OCI-LY1 (cell line): ENCODE data around the gene ZBTB20.

Source experiments
- H2AFZ ChIP-seq: fragments of 200-600 bp; sonication (generic), shearing (Covaris generic); 2 replicates; pipeline ENCODE4 v1.6.0; 2014; ENCODE audit warnings: antibody characterized with exemption, mild to moderate bottlenecking, low read length
- H3F3A ChIP-seq: fragments of 200-600 bp; sonication (generic), shearing (Covaris generic); 2 replicates; pipeline ENCODE4 v1.6.0; 2014; ENCODE audit warnings: mild to moderate bottlenecking, antibody characterized with exemption, low read length, moderate library complexity; ENCODE audit not compliant: insufficient read depth
- H3K27ac ChIP-seq: fragments of 200-600 bp; sonication (generic); 2 replicates; pipeline ENCODE4 v1.5.1; 2014; ENCODE audit warnings: low read length, mixed run types, mild to moderate bottlenecking, low read depth; ENCODE audit not compliant: poor library complexity, severe bottlenecking
- H3K27me3 ChIP-seq: fragments of 200-600 bp; sonication (generic); 2 replicates; pipeline ENCODE4 v1.6.0; 2014; ENCODE audit warnings: antibody characterized with exemption, mild to moderate bottlenecking, low read length, moderate library complexity; ENCODE audit not compliant: insufficient read depth
- H3K36me3 ChIP-seq: fragments of 200-600 bp; sonication (generic); 2 replicates; pipeline ENCODE4 v1.6.1; 2014; ENCODE audit warnings: mild to moderate bottlenecking, antibody characterized with exemption, low read length, moderate library complexity, mixed read lengths; ENCODE audit not compliant: insufficient read depth
- H3K4me1 ChIP-seq: fragments of 200-600 bp; sonication (generic); 2 replicates; pipeline ENCODE4 v1.5.1; 2014; ENCODE audit warnings: mild to moderate bottlenecking, low read length, moderate library complexity; ENCODE audit not compliant: insufficient read depth, severe bottlenecking
- H3K4me2 ChIP-seq: fragments of 200-600 bp; sonication (generic), shearing (Covaris generic); 2 replicates; pipeline ENCODE4 v1.6.1; 2014; ENCODE audit warnings: low read length
- H3K4me3 ChIP-seq: fragments of 200-600 bp; sonication (generic); 2 replicates; pipeline ENCODE4 v1.5.1; 2014; ENCODE audit warnings: low read length, low read depth, mild to moderate bottlenecking, mixed read lengths; ENCODE audit not compliant: poor library complexity, severe bottlenecking
- H3K79me2 ChIP-seq: fragments of 200-600 bp; shearing (Covaris generic); 2 replicates; pipeline ENCODE4 v1.6.1; 2016; ENCODE audit warnings: mixed run types, low read length, mixed read lengths; ENCODE audit not compliant: insufficient read depth
- H3K9ac ChIP-seq: fragments of 200-600 bp; sonication (generic), shearing (Covaris generic); 2 replicates; pipeline ENCODE4 v1.6.1; 2014; ENCODE audit warnings: mild to moderate bottlenecking, low read length, mixed read lengths
- H3K9me2 ChIP-seq: fragments of 200-600 bp; sonication (generic), shearing (Covaris generic); 2 replicates; pipeline ENCODE4 v1.6.1; 2014; ENCODE audit warnings: low read depth, mild to moderate bottlenecking, low read length, mixed read lengths
- H3K9me3 ChIP-seq: fragments of 200-600 bp; shearing (Covaris generic); 2 replicates; pipeline ENCODE4 v1.6.1; 2014; ENCODE audit warnings: low read length, mixed read lengths
- H4K20me1 ChIP-seq: fragments of 200-600 bp; sonication (generic), shearing (Covaris generic); 2 replicates; pipeline ENCODE4 v1.6.0; 2016; ENCODE audit warnings: mild to moderate bottlenecking, low read length; ENCODE audit not compliant: insufficient read depth
- CTCF ChIP-seq: fragments of 200-600 bp; sonication (generic), shearing (Covaris generic); IDR thresholded peaks from 2 replicates; pipeline ENCODE4 v1.5.1; 2017; ENCODE audit warnings: mild to moderate bottlenecking, antibody characterized with exemption, low read length, moderate library complexity, mixed read lengths
- EZH2 ChIP-seq: fragments of 200-600 bp; sonication (generic), shearing (Covaris generic); IDR thresholded peaks from 2 replicates; pipeline ENCODE4 v1.8.0; 2017; ENCODE audit warnings: borderline replicate concordance, mixed run types, mild to moderate bottlenecking, antibody characterized with exemption, low read length, moderate library complexity, mixed read lengths

Gene ZBTB20

GRCh38 chr3:114558271-114558670 is 588.8 kb downstream of the ZBTB20 start:
- no peak overlapping the region for H3K4me2 ChIP-seq
- H3K36me3 ChIP-seq: no peaks in the 10 kb centered on the region
- TF ChIP-seq CTCF: no peak
- TF ChIP-seq EZH2: no peak
- no peak overlapping the region for H2AFZ ChIP-seq
- no peaks in the 10 kb centered on the region for H3K79me2 ChIP-seq
- H3K4me1 ChIP-seq: no peaks in the 10 kb centered on the region
- H3K27ac ChIP-seq: no peak overlapping the region
- no peaks in the 10 kb centered on the region for H3F3A ChIP-seq
- no peaks in the 10 kb centered on the region for H3K27me3 ChIP-seq
- H4K20me1 ChIP-seq: no peaks in the 10 kb centered on the region
- no peak overlapping the region for H3K9ac ChIP-seq
- H3K4me3 ChIP-seq: no peak overlapping the region
- H3K9me3 ChIP-seq: no peaks in the 10 kb centered on the region
- no peaks in the 10 kb centered on the region for H3K9me2 ChIP-seq

DNA sequence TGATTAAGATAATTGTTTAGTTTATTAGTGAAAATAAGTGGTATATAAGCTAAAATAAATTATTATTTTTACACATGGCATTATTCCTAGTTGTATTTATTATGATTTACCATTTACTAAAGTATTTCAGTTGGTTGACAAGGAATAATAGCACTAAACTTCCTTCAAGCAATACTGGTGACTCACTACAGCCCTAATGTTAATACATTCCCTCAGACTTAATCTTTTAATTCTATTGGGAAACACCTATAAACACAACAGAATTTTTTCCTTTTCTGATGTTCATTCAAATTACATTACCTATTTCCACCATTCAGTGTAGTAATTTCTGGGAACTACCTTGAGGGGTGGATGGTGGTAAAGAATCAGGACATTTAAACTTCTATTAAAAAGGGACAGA is 589.3 kb downstream of the ZBTB20 start:
- H3K4me1 ChIP-seq: no peaks in the 10 kb centered on the region
- H3K9me2 ChIP-seq: no peaks in the 10 kb centered on the region
- no peak overlapping the region for H3K4me2 ChIP-seq
- TF ChIP-seq EZH2 (no peak), CTCF (no peak)
- no peak overlapping the region for H3K4me3 ChIP-seq
- H3K27ac ChIP-seq: no peak overlapping the region
- H3K36me3 ChIP-seq: no peaks in the 10 kb centered on the region
- no peaks in the 10 kb centered on the region for H3K79me2 ChIP-seq
- H3K9me3 ChIP-seq: no peaks in the 10 kb centered on the region
- no peak overlapping the region for H2AFZ ChIP-seq
- H4K20me1 ChIP-seq: no peaks in the 10 kb centered on the region
- H3K9ac ChIP-seq: no peak overlapping the region
- H3K27me3 ChIP-seq: no peaks in the 10 kb centered on the region
- no peaks in the 10 kb centered on the region for H3F3A ChIP-seq

- Histone ChIP-seq H3K27me3 (no peaks in the 10 kb centered on the region), H3K4me2 (no peak overlapping the region), H3F3A (no peaks in the 10 kb centered on the region), H3K79me2 (no peaks in the 10 kb centered on the region), H4K20me1 (no peaks in the 10 kb centered on the region), H3K9me3 (no peaks in the 10 kb centered on the region), H3K27ac (no peak overlapping the region), H3K9me2 (no peaks in the 10 kb centered on the region), H3K4me1 (no peaks in the 10 kb centered on the region), H3K4me3 (no peak overlapping the region), H2AFZ (no peak overlapping the region), H3K9ac (no peak overlapping the region), H3K36me3 (no peaks in the 10 kb centered on the region)
- no peak for TF ChIP-seq CTCF
- no peak for TF ChIP-seq EZH2
These were observed 590.4 kb downstream of the ZBTB20 start for GRCh38 chr3:114556657-114557213.
